AG10803 (cell line): ENCODE results near the gene EIF1.

Experiments
- DNase-seq: peaks from one replicate; pipeline ENCODE4 v3.0.0; 2010; ENCODE audit warnings: low read depth
- H3K4me3 ChIP-seq: 2 replicates; pipeline ENCODE4 v1.5.1; 2011; ENCODE audit warnings: mild to moderate bottlenecking, low read length, control low read depth
- CTCF ChIP-seq: conservative IDR thresholded peaks from 2 replicates; pipeline ENCODE4 v1.5.1; 2011; ENCODE audit warnings: mild to moderate bottlenecking, low read length, control low read depth, inconsistent platforms

Gene EIF1

GRCh38 chr17:41653421-41653820 is 35.3 kb upstream of the EIF1 start:
- H3K4me3 ChIP-seq: no peak overlapping the region
- no peak for TF ChIP-seq CTCF
- no peak for DNase-seq

- DNase-seq: no peak
- no peak for TF ChIP-seq CTCF
- H3K4me3 ChIP-seq: no peak overlapping the region
These were observed 34.6 kb upstream of the EIF1 start for GRCh38 chr17:41653892-41654677.

GRCh38 chr17:41654678-41655607 is 33.7 kb upstream of the EIF1 start:
- no peak for DNase-seq
- TF ChIP-seq CTCF: no peak
- no peak overlapping the region for H3K4me3 ChIP-seq

GRCh38 chr17:41655611-41656111 is 33.0 kb upstream of the EIF1 start:
- TF ChIP-seq CTCF: no peak
- no peak overlapping the region for H3K4me3 ChIP-seq

GRCh38 chr17:41656249-41657023 is 32.2 kb upstream of the EIF1 start:
- H3K4me3 ChIP-seq: no peak overlapping the region
- no peak for DNase-seq
- no peak for TF ChIP-seq CTCF

More at GRCh38 chr17:41655611-41656111, 33.0 kb upstream of the EIF1 start:
- no peak for DNase-seq

GRCh38 chr17:41657176-41657754 is 31.4 kb upstream of the EIF1 start:
- DNase-seq: no peak
- no peak for TF ChIP-seq CTCF
- H3K4me3 ChIP-seq: no peak overlapping the region
